AG04450 (cell line): ENCODE data around the gene COMMD3. TPM values are rescaled to one million over a fixed set of nuclear protein-coding genes. Genes with fewer than 3 reads are reported as not detected.

Experiments
- CTCF ChIA-PET: fragments of 300-600, 350-600 bp; formaldehyde crosslinking; extraction: SDS; loops from one replicate; lab custom pipeline; 2022; ENCODE audit warnings: antibody characterized with exemption, inconsistent platforms; lab: Charles Lee
- POLR2A ChIA-PET: fragments of 350-600 bp; formaldehyde crosslinking; extraction: SDS; loops from one replicate; lab custom pipeline; 2021; ENCODE audit warnings: antibody characterized with exemption, inconsistent platforms; lab: Yijun Ruan, JAX
- DNase-seq: peaks from one replicate; pipeline ENCODE4 v3.0.0-alpha.2; 2011; ENCODE audit warnings: low read depth, low spot score
- H3K27ac ChIP-seq: one replicate; pipeline ENCODE4 v1.5.1; 2012; ENCODE audit warnings: low read depth, low read length, control low read depth
- H3K27me3 ChIP-seq: one replicate; pipeline ENCODE4 v1.6.0; 2012; ENCODE audit warnings: low read length; ENCODE audit not compliant: control insufficient read depth, insufficient read depth
- H3K4me3 ChIP-seq: 2 replicates; pipeline ENCODE4 v1.5.1; 2011; ENCODE audit warnings: mild to moderate bottlenecking, low read depth, low read length, control low read depth
- H3K9me3 ChIP-seq: 2 replicates; pipeline ENCODE4 v1.5.1; 2012; ENCODE audit warnings: low read length; ENCODE audit not compliant: control insufficient read depth, insufficient read depth
- polyA plus RNA-seq: library from polyadenylated mRNA; depleted of rRNA; stranded (reverse); fragments of >200 nt; gene quantifications from 2 replicates; pipeline ENCODE4 v1.2.3, GENCODE V29; 2011
- TF ChIP-seq, protein P1 (sequence below): IDR thresholded peaks from 2 replicates; pipeline ENCODE4 v1.5.1; 2011; ENCODE audit warnings: low read depth, low read length, control low read depth, inconsistent platforms

The COMMD3 gene
- polyA plus RNA-seq, 1 experiment, result 64.7 TPM

DNA sequence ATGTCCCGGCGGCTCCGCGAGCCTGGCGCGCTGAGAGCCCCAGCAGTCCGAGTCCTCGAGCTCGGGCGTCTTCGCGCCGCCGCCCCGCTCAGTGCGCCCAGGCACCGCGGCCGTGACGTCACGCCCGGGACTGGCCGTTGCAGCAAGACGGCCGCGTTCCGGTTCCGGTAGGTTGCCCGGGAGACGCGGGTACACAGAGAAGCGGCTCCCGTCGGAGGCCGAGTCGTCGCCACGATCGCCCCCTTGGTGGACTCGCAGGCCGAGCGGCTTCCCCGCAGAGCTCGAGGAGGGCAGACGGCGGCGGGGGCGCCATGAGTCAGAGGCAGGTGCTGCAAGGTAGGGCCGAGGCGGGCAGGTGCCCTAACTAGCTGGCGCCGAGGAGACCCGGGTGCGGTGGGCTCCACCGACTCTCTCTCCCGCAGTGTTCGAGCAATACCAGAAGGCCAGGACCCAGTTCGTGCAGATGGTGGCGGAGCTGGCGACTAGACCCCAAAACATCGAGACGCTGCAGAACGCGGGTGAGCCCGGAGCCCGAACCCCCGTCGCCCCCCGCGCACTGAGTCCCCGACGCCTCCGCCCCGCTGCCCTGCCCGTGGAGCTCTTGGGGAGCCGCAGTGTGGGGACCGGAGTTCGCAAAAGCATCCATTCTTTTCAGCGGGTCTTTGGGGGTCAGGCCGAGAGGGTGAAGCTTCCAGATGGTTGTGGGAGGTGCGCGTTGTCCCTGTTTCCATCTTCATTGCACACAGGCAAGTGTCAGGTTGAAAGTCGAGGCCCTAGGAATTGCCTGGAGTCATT is 29.3 kb downstream of the COMMD3 start, which contains the start of gene SPAG6:
SPAG6 (plus strand) TSS at position 196 of the 795 bp plus-strand sequence; CDS start at position 312, 116 bp downstream.
- H3K9me3 ChIP-seq, result peaks cover 9% of the 10 kb centered on the region; the same call in 1 of the 2 replicates
- ChIA-PET POLR2A (no interaction called here), CTCF (no interaction called here)
- H3K27me3 ChIP-seq, result peaks cover 57% of the 10 kb centered on the region
- no peak for DNase-seq
- TF ChIP-seq, protein P1, sequence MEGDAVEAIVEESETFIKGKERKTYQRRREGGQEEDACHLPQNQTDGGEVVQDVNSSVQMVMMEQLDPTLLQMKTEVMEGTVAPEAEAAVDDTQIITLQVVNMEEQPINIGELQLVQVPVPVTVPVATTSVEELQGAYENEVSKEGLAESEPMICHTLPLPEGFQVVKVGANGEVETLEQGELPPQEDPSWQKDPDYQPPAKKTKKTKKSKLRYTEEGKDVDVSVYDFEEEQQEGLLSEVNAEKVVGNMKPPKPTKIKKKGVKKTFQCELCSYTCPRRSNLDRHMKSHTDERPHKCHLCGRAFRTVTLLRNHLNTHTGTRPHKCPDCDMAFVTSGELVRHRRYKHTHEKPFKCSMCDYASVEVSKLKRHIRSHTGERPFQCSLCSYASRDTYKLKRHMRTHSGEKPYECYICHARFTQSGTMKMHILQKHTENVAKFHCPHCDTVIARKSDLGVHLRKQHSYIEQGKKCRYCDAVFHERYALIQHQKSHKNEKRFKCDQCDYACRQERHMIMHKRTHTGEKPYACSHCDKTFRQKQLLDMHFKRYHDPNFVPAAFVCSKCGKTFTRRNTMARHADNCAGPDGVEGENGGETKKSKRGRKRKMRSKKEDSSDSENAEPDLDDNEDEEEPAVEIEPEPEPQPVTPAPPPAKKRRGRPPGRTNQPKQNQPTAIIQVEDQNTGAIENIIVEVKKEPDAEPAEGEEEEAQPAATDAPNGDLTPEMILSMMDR, result no peak
- no peak within 1 kb of the TSS for H3K4me3 ChIP-seq
- no peak within 1 kb of the TSS for H3K27ac ChIP-seq

- POLR2A ChIA-PET, result no interaction called here
- DNase-seq, result no peak
- Histone ChIP-seq H3K9me3 (peaks cover 9% of the 10 kb centered on the region; the same call in 1 of the 2 replicates), H3K27me3 (peaks cover 57% of the 10 kb centered on the region), H3K27ac (no peak overlapping the region), H3K4me3 (no peak overlapping the region)
- TF ChIP-seq, protein P1, result no peak
- CTCF ChIA-PET, result no interaction called here
Observed at GRCh38 chr10:22346096-22346661, 30.0 kb downstream of the COMMD3 start.

GRCh38 chr10:22349755-22350154 is 33.6 kb downstream of the COMMD3 start:
- TF ChIP-seq, protein P1, result no peak
- no peak overlapping the region for H3K4me3 ChIP-seq
- peaks cover 29% of the 10 kb centered on the region for H3K27me3 ChIP-seq
- H3K27ac ChIP-seq, result no peak overlapping the region
- CTCF ChIA-PET, result interaction anchor here (0.7 to 1.0 kb wide), 3 partner anchors 356 to 701 kb away, joined by 3 to 4 read pairs (median 3); no protein-coding TSS in a partner anchor
- POLR2A ChIA-PET, result no interaction called here
- H3K9me3 ChIP-seq, result peaks cover 9% of the 10 kb centered on the region; the same call in 1 of the 2 replicates
- DNase-seq, result no peak

DNA sequence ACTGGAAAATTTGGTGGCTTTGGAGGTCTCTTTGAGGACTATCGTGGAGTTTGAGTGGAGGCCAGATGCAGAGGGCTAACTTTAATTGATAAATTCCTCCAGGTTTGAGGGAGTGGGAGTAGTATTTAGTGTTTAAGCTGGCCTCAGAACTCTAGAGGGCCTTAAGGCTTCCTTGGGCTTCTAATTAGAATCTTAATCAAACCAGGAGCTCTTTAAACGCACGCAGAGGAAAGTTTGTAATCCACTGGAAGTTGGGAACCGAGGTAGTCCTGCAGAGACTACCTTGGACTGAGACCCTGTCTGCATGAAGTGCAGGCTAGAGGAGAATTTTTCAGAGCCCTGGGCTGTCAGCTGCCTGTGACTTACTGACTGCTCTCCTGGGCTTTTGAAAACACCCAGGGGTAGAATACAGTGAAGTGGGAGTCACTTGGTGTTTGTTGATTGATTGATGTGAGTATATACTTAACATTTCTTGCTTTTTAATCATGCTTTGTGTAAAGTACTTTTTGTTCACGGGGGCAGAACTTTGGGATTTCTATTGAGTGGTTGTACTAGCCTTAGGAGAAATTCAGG is 35.0 kb downstream of the COMMD3 start:
- ChIA-PET CTCF (no interaction called here), POLR2A (no interaction called here)
- DNase-seq, result no peak
- TF ChIP-seq, protein P1, result no peak
- Histone ChIP-seq H3K9me3 (no peaks in the 10 kb centered on the region), H3K27ac (no peak overlapping the region), H3K4me3 (no peak overlapping the region), H3K27me3 (peaks cover 15% of the 10 kb centered on the region)
